GM03348 (cell line): ENCODE results near the gene FAM89A.
A peak's percentile ranks its signal among the peaks of the same experiment; 100 is the strongest.
"Not testable (repeated sequence)": the region's sequence is repeated elsewhere in the genome, so short reads cannot be mapped to it uniquely, and the experiment has no call there.

Source experiments
- DNase-seq: peaks from one replicate; pipeline ENCODE4 v3.0.0; 2012; ENCODE audit warnings: low spot score

The FAM89A gene

GRCh38 chr1:230992100-230992774 lies 47.8 kb downstream of the FAM89A start:
- no peak for DNase-seq

DNA sequence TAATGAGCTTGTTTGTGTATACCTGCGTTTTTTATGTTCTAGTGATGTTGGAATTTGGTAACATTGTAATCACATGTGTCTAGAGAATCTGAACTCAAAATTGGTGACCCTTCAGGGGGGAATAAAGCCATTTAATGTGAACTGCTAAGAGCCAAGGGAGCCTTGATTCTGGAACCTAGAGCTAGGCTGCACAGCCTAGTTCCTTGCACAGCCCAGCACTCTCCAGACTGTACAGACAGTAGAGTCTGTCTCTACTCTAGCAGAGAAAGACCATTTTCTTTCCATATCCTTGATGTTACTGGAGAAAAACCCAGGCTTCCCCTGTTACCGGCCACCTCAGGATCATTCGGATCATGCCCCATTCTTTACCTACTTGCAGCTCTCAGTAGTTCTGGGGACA lies 52.6 kb downstream of the FAM89A start:
- DNase-seq: no peak

- peak; percentile 48 for DNase-seq
These were observed 53.1 kb downstream of the FAM89A start for GRCh38 chr1:230986976-230987375.

GRCh38 chr1:230985711-230986110 lies 54.3 kb downstream of the FAM89A start:
- no peak for DNase-seq

GRCh38 chr1:230984622-230985515 lies 55.2 kb downstream of the FAM89A start:
- not testable (repeated sequence) for DNase-seq

DNA sequence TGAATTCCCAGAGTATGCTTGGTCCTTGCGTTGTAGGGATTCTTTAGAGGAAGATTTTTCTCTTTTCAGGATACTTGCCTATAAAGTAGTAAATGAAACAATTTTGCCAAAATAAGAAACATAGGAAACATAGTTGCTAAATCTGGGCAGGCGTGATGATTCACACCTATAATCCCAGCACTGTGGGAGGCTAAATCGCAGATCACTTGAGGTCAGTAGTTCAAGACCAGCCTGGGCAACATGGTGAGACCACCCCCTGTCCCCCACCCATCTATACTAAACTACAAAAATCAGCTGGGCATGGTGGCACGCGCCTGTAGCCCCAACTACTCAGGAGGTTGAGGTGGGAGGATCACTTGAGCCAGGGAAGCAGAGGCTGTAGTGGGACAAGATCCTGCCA lies 56.2 kb downstream of the FAM89A start:
- no peak for DNase-seq

DNA sequence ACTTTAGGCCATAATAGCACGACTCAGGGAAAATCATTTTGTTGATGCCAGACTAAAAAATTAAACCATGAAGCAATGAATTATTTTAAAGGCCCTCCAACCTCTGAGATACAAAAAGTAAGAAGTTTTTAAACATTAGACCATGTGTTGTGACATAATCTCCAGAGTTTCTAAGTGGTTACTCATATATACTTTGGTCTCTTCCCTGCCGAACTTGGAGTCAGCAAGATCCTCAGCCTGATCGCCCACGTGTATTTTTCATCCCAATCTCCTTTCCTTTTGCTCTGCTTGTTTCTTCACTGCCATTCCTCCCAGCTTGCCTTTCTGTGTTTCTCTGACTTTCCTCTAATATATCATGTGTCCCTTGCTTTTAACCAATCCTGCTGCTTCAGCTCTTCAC lies 57.4 kb downstream of the FAM89A start:
- peak; percentile 64 for DNase-seq

- DNase-seq: no peak
These were observed 60.1 kb downstream of the FAM89A start for GRCh38 chr1:230979952-230980351.

- DNase-seq: no peak
These were observed 60.7 kb downstream of the FAM89A start for GRCh38 chr1:230979389-230979716.

DNA sequence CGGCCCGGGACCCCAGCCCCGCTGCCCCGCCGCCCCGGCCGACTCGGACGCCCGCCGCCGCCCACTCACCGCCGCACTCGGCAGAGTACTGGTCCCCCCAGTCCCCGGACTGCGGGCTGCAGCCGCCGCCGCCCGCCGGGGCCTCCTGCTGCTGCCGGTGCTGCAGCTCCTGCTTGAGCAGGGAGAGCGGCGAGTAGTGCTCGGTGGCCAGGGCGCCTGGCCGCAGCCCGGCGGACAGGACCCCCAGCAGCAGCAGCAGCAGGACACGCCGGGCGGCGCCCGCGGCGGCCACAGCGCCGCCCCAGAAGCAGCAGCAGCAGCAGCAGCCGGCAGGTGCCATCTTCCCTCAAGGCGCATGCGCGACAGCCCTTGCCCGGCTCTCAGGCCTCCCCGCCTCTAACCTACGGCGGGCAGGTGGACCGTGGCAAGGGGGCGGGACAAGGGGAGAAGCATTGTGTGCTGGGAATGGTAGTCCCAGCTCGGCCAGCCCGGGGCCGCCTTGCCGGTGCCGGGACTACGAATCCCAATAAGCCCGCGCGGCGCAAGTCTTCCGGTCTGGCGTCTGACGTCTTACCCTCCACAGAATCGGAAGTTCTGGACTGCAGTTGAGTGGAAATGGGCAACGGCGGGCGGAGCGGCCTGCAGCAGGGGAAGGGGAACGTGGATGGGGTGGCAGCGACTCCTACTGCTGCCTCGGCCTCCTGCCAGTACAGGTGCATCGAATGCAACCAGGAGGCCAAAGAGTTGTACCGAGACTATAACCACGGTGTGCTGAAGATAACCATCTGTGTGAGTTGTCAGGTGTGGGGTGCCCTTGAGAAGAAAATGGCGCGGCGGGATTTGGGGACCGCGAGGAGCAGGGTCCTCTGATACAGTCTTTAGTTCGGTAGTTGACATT lies 61.3 kb downstream of the FAM89A start, which contains the start of the genes ARV1 and TTC13:
ARV1 (plus strand) TSS at position 604 of the 898 bp plus-strand sequence; CDS start at position 616, 12 bp downstream.
TTC13 (minus strand) TSS at position 371 of the 898 bp plus-strand sequence; CDS start at position 340, 31 bp downstream.
- peak; percentile 99 for DNase-seq

- DNase-seq: peak; percentile 56
These were observed 62.1 kb downstream of the FAM89A start for GRCh38 chr1:230977761-230978490.

DNA sequence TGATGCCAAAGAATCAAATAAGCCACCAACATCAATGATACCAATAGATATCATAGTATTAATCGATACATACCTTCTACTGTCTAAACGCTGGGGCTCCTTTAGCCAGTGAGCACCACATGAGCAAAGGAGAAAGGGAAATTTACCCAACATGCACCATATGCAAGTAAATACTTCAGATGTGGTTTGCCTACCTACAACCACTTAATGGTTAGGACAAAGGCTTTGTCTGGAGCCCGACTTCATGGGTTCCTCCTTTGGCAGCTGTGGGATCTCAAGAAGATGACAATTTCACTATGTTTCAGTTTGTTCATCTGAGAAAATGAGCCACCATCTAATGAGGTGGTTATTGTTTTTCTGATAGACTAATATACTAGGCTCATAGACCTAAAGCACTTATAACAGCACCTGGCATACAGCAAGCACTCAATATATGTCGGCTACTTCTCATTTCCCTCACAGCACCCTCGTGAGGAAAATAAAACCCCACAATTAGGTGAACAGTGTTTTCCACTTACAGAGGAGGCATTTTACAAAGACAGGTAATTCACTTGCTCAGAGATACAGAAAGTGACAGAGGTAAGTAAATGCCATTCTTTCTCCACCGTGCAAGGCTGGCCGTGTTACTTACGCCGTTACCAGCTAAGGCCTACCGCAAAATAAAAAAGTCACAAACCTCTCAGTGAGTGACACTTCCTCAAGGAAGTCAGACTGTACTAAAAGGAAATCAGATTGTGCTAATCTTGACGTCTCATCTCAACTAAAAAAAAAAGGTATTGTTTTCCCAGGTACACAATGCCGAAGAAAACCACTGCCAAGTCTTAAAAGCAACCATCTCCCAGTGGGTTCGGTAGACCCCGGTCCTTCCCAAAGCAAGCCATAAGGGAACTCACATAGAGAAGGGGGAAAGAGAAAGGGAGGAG lies 63.0 kb downstream of the FAM89A start:
- no peak for DNase-seq

- DNase-seq: no peak
These were observed 63.7 kb downstream of the FAM89A start for GRCh38 chr1:230976360-230976759.

DNA sequence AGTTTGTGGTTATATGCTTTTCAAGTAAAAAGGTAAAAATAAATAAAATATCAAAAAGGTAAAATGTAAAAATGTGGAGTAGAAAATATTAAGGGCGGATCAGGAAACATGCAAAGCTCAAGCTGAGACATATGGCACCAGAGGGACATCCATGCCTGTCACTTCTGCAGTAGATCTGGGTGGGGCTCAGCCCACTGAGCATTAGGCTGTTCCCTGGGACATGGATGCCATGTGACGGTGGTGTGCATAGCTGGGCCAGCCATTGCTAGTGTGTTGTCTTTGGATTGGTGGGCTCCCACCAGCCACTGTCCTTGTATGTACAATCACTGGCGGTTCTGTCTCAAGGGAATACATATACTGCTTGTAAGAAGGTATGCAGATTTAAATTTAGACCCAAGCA lies 64.4 kb downstream of the FAM89A start:
- no peak for DNase-seq

GRCh38 chr1:230972855-230973271 lies 67.2 kb downstream of the FAM89A start:
- no peak for DNase-seq

DNA sequence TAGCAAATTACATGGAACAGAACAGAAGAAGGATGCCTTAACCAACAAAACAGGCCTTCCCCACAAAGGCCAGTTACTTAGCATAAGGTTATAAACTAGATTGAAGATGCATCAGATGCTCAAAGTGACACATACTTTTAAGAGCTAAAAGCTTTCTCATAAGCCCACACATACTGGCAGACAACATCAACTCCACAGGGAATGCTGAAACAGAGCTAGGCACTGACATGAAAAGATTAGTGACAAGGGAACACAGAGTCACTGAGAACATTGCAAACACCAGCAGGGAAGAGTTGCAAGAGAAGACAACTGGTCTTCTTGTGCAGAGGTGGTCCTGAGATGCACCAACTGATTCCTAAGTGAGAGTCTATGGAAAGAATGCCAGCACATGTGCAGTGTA lies 68.3 kb downstream of the FAM89A start:
- no peak for DNase-seq

DNA sequence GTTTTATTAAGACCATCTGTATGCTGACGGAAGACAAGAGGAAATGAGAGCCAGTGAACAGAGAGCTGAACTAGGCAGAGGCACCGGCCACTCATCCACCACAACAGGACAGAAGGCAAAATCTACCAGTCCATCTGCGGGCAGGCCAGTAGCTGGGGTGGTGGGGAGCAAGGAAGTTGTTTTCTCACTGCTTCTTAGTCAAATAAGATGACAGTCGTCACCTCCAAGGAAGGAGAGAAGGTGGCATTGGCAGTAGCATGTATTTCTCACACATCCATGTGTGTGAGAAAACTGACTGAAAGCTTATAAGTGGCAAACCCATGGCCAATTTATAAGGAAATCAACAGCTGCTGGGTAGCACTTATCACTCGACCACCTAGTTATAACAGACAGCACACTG lies 69.6 kb downstream of the FAM89A start:
- no peak for DNase-seq
